Bronchial epithelial cell (primary cell): ENCODE measurements around the gene LHPP. TPM values are rescaled to one million over a fixed set of nuclear protein-coding genes. Genes with fewer than 3 reads are reported as not detected.

ENCODE experiments used
- DNase-seq: peaks from one replicate; pipeline ENCODE4 v3.0.0-alpha.2; 2010; ENCODE audit warnings: low read depth
- FAIRE-seq: peaks from 2 replicates; lab custom pipeline; 2011; peaks lifted over from hg19 to GRCh38; lab: Jason Lieb, UNC
- H3K27me3 ChIP-seq: 2 replicates; pipeline ENCODE4 v1.5.1; 2011; ENCODE audit warnings: low read length; ENCODE audit not compliant: control insufficient read depth, insufficient read depth
- H3K36me3 ChIP-seq: 2 replicates; pipeline ENCODE4 v1.5.1; 2011; ENCODE audit warnings: low read length; ENCODE audit not compliant: control insufficient read depth, insufficient read depth
- H3K4me3 ChIP-seq: 2 replicates; pipeline ENCODE4 v1.5.1; 2011; ENCODE audit warnings: mild to moderate bottlenecking, low read depth, low read length, control low read depth
- CTCF ChIP-seq: IDR thresholded peaks from 2 replicates; pipeline ENCODE4 v1.5.1; 2011; ENCODE audit warnings: mild to moderate bottlenecking, moderate library complexity, low read length, control low read depth, inconsistent platforms; ENCODE audit not compliant: insufficient read depth, severe bottlenecking
- total RNA-seq: library from RNA; depleted of rRNA; stranded (reverse); fragments of >200 nt; gene quantifications from 2 replicates; pipeline ENCODE4 v1.2.1, GENCODE V29; 2014

Gene LHPP
- total RNA-seq, 1 donor from 2014 or later: 14.0 TPM

- no peak for TF ChIP-seq CTCF
- Histone ChIP-seq H3K27me3 (no peaks in the 10 kb centered on the region), H3K36me3 (peaks cover 4% of the 10 kb centered on the region), H3K4me3 (no peak overlapping the region)
- DNase-seq (no peak), FAIRE-seq (no peak)
Observed at GRCh38 chr10:124663228-124663627, 201.6 kb downstream of the LHPP start.

Other genes with a start within 250 kb of the LHPP start
- 117 and 130 TPM in 2 replicates for gene OAT, start 42.9 kb upstream of the LHPP start, total RNA-seq
- gene NKX1-2, start 11.8 kb upstream of the LHPP start, total RNA-seq: 0.51 and 2.1 TPM in 2 replicates